ENCODE data around the gene METTL15.

GRCh38 chr11:28289444-28289843 is 181.3 kb downstream of the METTL15 start:
- TF ChIP-seq EZH2 (IDR thresholded peaks at IDR 0.05; ENCODE audit: borderline replicate concordance, low read length) (no peak), CTCF (IDR thresholded peaks at IDR 0.05; ENCODE audit: low read length) (no peak)

Data from OCI-LY1 (cell line).